HG02610 (cell line): ENCODE measurements around the gene HYAL3.

Source experiments
- ATAC-seq: cut with Tn5 transposase; IDR thresholded peaks from one replicate; pipeline ENCODE4 v1.9.1; 2021; ENCODE audit warnings: mild to moderate bottlenecking, moderate library complexity; ENCODE audit not compliant: unreplicated experiment

Gene HYAL3

DNA sequence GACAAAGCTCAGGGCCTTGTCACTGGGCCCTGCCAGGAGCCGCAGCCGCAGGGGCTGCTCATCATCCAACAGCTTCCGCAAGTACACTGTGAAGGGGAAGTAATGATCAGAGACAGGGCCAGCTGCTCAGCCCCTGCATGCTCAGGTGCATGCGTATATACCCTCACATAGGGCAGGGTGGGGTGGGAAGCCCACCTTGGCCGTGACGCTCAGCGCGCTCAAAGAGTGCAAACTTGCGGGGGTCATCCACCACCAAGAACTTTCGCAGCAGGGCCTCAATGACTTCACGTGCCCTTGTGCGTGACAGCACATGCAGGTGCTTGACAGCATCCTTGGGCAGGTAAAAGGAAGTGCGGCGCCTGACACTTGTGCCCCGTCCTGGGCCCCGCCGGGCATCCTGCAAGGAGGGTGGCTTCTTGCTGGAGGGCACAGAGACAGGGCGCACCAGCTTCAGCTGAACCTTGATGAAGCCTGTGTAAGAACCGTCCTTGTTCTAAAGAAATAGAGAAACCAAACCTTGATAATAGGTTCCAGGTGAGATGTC is 32.2 kb upstream of the HYAL3 start:
- no peak for ATAC-seq

DNA sequence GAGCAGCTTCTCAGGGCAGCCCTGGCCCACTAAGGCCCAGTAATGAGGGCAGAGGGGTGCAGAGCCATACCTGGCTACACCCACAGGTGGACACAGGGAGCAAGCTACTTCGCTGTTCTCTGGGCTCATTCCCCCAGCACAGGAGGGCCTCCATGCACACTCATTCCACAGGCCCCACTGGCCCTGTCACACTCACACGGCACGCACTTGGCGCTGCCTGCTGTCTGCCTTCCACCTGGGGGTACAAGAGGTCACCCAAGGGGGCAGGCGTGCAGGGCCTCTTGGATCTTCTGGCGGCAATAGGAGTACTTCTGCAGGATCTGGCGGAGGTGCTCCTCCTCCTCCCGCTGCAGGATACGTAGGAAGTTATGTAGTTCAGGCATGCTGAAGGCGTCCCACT is 31.1 kb upstream of the HYAL3 start:
- ATAC-seq: no peak

DNA sequence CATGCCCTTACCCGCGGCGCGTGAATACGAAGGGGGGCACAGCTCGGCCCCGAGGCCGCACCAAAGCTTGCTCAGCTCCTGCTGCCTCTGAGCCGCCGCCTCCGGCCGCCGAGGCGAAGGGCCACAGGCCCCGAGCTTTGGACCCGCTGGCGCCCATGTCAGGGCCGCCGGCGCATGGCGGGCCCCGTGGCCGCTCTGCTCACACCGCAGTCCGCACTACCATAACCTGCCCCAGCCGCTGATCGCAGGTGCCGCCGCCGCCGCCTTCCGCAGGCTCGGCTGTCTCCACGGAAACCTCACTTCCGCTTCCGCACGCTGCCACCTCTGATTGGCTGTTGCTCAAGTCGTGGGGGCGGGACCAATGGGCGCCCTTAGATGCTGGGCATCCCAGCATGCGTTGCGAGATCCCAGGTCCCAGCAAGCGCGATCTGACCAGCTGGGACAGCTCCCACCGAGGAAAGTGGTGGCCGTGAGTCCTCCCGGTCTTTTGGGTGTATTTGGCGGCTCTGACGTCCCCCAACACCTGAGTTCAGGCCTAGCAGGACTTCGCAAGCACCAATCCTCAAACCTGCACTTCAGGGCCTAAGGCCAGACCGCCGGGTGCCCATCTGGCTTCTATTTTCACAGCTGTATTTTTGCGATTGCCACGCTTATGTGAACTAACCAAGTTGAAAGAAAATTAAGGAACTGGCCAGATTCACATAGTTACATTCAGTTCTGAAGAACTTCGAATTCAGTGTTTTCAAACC is 28.9 kb upstream of the HYAL3 start, which contains the start of gene TUSC2:
Gene TUSC2 (minus strand): TSS at position 281 of the 749 bp plus-strand sequence. CDS start 124 bp downstream, at position 157.
- peak; percentile 83 for ATAC-seq

DNA sequence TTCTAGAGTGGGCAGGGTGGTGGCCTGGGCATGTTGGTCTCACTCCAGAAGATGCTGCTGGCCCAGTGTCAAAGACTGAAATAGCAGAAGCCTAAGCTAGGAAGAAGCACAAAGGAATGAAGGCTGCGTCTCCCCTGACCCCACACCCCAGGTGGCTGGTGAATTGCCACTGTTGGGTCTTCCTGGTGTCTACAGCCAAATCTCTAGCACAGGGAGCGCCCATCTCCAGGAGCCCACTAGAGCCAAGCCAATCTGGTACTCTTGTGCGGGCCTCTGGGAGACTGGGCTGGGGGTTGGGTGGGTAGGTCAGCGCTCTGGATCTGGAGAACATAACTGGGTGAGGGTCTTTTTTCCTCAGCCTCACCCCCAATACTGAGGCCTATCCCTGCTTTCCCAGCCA is 27.9 kb upstream of the HYAL3 start:
- no peak for ATAC-seq

DNA sequence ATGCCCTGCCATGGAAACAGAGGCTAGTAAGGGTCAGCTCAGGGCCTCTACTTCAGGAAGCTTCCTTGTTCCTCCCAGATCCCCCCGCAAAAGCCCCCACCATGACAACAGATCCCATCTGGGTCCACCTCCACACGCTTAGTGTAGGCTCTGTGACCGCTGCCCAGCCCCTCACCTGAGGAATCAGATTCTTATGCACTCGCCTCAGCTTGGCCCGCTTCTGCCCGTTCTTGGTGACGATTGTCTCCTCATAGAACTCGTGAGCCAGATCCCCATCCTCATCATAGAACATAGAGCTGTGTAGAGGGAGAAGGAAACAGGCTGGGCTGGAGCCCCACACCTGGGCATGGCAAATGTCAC is 27.0 kb upstream of the HYAL3 start:
- ATAC-seq: no peak

DNA sequence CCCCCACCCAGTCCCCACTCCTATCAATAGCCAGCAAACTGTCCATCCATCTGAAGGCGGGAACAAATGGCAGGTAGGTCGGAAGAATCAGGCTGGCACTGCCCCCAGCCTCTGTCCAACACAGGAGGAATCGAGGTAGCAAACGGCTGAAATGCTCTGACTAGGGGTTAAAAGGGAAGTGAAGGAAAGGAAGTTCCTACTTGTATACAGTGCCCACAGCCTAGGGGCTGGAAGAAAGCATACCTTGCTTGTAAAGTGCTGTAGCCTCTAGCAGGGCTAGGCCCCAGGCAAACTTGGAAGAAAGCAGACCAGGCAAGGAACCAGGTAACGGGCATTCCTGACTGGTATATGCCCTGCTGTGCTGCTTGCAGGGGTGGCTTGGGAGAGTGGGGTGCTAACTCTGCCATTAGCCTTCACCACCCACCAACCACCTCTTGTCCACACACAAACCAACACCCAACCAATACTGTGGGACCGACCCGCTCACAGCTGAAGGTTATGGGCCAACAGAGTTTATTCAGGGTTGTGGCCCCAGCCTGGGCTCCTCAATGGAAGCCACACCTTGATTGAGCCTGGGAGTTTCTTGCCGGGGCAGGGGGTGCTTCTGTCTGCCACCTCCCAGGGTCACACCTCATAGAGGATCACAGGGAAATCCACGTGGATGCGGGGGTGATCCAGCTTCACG is 26.4 kb upstream of the HYAL3 start:
- no peak for ATAC-seq

DNA sequence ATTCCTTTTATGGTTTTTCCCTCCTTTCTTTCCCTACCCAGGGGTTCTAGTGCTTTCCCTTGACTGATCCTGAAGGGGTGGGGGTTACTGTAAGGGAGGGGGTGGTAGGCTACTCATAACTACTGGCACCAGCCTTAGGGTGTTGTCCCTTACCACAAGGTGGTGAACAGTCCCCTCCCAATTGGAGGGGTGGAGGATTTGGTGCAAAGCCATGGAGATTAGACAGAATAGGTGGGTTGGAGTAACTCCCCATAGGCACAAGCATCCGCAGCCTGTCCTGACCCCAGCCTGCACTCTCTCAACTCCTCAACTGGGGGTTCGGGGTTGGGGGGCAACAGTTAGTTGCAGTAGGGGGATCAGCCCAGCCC is 25.9 kb upstream of the HYAL3 start:
- ATAC-seq: no peak

DNA sequence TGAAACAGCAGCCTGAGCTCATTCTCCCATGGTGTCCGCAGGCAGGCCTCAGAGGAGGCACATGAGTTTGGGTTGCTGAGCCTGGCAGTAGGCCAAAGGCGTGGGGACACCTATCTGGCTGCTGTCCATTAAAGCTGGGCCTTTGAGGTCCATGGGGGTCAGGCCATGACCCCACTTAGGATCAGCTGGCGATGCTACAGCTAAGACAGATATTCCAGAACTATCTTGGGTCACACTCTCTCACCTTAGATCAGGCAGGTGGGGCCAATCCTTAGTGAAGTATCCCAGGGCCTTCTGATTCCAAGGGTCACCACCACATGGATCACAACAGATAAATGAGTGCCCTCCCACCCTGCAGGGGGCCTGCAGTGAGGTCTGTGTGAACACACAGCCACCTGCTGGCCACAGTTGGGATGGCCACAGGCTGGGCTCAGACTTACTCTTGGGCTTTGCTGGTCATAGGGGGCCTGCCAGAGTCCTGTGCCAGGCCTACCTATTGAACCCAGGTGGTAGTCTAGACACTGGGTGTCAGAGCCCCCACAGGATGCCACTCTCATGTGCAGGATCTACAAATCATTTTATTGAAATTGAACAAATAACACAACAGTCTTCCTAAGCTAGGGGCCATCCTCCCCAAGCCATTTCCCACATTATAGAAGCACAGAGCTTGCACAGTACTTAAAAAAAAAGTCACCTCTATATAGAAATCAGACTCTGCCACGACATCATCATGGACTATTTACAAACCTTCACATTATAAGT is 25.3 kb upstream of the HYAL3 start:
- ATAC-seq: peak; percentile 21

DNA sequence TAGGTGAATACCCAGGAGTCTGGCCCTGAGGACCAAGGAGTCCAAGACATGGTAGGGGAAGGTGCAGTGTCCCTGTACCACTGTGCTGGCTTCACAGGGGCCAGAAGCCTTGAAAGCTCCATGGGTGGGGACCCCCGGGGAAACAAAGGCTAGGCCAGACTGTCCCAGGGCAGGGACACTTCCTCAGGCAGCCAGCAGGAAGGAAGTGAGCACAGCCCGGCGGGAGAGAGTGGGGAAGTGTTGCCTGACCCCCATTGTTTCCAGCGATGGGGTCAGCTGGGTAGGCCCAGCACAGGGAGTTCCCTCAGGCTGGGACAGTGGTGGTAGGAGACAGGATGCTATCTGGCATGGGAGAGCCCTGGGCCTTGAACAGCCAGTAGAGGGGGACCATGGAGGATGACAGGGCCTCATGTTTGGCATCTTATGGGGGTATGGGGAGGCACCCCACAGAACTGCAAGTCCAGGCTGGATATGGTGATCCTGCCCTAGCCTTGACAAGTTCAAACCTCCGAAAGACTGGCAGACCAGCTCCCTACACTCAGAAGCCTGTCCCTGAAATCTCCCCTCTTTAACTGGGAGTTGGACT is 24.5 kb upstream of the HYAL3 start:
- no peak for ATAC-seq

DNA sequence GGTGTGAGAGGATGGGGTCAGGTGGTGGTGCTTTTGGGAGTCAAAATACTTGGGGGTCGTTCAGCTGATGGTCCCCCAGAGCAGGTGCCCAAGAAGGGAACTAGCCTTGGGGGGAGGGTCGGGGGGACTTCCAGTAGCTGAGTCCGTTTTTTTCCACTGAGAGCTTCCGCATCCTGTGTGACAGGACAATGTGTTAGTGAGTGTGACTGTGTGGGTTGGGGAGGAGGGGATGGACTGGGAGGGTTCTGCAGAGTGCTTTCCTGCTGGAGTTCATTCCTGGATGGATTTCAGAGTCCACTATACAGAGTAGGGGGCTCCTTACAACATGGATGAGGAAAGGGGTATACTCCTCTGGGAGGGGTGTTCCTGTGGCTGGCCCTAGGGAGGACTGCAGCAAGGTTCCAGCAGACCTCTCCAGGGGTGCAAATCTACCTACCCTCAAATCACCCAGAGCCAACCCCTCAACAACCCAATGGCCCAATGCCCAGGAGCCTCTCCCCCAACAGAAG is 23.9 kb upstream of the HYAL3 start:
- no peak for ATAC-seq

DNA sequence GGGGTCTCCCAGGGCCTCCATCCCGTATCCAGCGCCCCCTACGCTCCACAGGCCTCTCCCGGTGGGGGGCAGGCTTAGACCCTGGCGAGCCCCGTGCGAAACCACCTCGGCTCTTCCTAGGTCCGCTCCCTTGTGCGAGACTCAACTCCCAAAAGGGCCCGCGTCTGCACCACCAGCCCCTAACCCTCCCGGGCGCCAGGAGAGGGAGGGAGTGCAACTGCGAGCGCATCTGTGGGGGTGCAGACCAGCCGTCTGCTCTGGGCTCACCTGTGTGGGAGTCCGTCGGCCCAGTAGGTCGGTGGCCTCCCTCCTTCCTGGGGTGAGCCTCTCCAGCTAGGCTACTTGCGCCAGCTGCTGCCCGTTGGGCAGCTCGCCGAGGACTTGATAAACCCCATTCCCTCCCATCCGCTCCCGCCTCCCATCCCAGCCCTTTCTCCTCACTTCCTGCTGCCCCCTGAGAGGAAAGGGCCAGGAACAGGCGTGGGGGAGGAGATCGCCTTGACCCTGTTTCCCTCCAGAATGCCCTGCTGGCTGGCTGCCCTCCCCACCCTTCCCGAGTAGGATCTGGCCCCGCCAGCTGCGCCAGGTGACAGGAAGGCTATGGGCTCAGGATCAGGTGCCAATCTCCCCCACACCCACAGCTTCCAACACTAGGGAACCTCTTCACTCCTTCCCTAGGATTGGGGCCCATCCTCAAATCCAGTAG is 23.3 kb upstream of the HYAL3 start, which contains the start of gene HYAL2:
Gene HYAL2 (minus strand): TSS at position 360 of the 706 bp plus-strand sequence. CDS start 2,256 bp downstream, outside the sequence.
- no peak for ATAC-seq

DNA sequence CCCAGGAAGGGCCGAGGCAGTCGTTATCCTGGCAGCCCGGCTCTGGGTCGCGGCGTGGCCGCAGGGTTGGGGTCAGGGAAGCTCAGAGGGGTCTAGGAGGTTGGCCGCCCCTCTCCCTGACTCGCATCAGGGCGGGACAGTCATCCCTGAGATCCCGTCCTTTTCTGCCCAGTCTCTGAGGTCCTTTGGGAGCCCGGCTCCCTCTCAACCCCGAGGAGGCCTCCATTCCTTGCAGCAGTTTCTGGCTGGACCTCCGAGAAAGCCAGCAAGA is 22.8 kb upstream of the HYAL3 start:
- ATAC-seq: no peak

DNA sequence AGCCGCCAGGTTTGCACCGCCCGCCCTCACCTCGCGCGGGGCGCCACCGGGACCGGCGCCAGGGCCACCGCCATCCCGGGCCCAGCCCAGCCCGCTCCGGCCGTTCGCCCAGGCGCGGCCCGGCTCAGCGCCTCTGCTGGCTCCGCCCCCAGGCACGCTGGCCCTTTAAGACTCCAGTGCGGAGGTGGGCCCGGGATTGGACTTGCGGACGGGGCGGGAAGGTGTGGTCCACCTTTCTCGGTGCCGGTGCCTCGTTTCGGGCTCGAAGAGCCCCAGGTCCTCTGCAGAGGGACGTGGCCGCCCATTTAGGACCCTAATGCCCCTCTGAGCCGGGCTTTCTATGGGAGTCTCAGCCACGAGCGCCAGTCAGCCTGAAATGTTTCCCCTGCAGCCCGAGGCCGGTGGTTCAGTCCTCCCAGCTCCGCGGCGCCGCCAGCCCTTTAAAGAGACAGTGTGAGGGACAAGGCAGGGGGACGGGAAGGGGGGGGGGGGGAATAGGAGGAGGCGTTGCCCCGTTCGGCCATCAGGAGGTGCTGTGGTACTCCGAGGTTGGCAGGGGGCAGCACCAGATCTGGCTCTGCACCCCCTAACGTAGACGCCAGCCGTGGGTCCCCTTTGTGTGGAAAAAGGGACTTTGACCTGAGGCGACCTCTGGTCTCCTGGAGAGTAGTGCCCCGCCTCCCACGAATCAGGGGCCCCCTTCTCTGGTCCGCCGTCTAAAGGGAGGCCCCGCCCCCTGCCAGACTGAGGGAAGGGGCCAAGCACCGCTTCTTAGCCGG is 22.3 kb upstream of the HYAL3 start:
- ATAC-seq: peak; percentile 80

DNA sequence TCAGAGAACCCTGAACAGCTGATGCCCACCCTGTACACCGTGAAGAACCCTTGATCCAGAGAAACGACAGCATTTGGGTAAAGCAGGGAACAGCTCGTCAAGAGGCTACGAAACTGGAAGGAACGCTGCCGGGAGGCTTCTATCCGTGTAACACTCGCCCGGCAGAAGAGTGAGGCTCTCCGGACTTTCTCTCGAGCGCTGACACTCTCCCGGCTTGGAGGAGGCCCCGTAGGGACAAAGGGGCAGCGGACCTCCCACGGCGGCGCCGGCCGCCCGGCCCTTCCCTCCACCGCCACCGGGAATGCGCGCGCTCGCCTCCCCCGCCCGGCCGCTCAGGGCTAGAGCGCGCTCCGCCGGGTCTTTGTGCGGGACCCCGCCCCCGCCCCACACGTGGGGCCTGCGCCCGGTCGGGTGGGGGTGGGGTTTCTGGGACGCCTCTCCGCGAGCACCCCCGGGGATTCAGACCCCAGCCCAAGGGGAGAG is 21.7 kb upstream of the HYAL3 start:
- ATAC-seq: peak; percentile 42

DNA sequence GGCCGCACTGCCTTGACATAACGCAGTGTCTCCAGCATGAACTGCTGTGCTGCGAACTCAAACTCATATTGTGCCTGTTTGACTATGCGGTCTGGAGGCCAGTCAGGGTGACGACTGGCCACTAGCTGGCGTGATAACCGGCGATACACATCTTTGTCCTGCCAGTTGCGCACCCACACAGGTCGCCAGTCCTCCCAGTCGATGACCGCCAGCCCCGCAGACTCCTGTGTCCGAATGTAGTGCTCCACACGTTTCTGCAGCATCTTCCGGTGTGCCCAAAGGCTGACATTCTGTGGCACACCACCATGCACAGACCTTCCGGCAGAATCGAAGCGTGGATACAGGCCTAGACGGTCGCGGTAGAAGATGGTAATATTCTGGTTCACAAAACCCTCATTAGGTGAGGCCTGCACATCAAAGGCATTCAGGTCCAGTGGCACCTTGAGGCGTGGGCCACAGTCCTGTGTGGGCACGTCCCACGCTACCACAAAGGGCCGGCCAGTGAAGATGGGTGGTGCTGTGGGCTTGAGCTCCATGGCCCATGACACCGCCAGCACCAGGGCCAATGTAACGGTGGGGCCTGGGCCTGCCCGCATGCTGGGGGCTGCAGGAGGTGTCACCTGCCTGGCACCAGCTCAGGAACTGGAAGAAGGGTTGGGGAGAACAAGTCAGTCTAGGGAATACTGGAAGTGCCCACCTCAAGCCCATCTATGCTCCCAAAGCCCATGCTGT is 20.9 kb upstream of the HYAL3 start:
- no peak for ATAC-seq

DNA sequence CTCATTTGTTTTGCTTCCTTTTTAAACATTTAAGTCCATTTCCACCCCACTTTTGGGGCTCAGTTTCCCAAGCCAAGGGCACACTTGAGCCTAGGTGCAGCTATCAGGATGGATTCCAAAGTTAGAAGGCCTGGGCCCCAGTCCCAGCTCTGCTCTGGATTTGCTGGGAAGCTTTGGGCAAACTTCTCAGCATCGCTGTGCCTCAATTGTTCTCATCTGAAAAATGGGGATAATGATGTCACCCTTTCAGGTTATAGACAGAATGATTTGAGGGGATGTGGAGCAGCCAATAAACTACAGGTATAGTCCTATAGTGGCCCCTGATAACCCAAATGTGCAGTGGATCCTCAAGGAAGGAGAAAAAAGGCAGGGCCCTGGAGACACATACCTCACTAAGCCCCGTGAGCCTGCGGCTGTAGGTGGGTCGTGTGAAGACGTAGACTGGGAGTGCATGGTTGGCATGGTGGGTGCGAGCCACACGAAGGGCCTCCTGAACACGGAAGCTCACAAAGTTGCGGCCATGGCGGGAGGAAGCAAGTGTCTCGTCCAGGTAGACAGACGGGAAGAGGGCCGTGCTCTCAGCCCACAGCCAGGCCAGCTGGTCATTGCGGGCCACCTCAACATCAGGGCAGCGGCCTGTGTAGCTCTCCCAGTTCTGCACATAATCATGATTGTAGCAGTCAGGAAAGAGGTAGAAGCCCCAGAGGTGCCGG is 20.1 kb upstream of the HYAL3 start:
- ATAC-seq: no peak

DNA sequence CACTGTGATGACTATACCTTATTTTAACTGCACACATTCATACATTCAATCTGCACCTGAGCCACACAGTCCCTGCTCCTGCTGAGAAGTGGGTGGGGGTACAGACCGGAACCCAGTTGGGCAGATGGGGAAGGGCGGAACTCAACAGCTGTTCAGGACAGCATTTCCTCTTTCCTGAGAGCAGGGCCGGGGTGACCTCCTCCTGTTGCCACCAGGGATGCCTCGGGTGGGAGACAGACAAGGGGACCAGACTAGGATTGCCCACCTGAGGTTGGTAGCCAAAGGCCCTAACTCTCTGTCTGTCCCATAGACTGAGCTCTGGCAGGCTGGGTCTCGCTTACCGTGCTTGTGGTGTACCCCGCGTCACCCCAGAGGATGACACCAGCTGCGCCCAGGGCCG is 19.4 kb upstream of the HYAL3 start:
- ATAC-seq: no peak

DNA sequence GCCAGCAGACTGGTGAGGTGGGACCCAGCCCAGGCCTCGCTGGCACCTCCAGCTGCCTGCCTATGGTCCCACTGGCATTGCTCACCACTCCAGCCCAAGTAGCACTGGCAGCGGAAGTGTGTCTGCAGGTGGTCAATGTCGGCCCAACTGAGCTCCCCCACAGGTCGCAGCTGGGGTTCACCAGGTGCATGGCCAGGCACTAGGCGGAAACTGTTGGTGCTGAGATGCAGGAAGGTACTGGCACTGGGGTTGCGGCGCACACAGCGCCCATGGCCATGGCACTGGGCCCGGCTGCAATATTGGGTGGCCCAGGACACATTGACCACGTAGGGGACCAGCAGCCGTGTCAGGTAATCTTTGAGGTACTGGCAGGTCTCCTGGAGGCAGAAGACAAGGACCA is 19.0 kb upstream of the HYAL3 start:
- no peak for ATAC-seq
